ENCODE measurements around the gene ABCG1.

DNA sequence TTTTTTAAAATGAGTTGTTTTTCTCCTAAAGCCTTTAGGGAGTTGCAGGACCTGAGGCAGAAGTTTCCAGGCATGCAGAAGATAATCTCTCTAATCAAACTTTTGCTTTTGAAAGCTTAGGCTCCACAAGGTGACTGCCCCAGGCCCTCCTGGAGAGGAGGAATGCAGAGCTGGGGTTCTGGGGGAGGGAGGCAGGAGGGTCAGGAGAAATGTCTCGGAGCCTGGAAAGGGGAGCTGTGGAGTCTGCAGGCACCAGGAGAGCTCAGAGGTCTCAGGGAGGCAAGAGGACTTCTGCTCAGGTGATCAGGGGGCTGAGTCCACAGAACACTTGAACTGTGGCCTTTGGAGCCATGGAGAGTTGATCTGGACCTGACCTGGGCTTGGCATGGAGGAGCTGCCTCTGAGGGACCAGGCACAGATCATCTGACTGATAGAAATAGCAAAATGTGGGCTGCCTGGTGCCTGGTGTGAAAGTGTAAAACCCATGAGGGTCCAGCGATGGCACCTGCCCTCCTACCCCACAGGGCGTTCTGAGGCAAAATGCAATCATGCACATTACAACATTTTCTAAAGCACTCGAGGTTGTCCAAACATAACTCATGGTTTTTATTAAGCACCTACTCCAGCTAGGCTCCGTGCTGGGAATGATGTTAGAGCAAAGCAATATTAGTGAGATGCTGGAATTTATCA lies 10.0 kb upstream of the ABCG1 start:
- no peak for TF ChIP-seq POLR2A (IDR thresholded peaks at IDR 0.05)
- TF ChIP-seq, protein P1, sequence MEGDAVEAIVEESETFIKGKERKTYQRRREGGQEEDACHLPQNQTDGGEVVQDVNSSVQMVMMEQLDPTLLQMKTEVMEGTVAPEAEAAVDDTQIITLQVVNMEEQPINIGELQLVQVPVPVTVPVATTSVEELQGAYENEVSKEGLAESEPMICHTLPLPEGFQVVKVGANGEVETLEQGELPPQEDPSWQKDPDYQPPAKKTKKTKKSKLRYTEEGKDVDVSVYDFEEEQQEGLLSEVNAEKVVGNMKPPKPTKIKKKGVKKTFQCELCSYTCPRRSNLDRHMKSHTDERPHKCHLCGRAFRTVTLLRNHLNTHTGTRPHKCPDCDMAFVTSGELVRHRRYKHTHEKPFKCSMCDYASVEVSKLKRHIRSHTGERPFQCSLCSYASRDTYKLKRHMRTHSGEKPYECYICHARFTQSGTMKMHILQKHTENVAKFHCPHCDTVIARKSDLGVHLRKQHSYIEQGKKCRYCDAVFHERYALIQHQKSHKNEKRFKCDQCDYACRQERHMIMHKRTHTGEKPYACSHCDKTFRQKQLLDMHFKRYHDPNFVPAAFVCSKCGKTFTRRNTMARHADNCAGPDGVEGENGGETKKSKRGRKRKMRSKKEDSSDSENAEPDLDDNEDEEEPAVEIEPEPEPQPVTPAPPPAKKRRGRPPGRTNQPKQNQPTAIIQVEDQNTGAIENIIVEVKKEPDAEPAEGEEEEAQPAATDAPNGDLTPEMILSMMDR (IDR thresholded peaks at IDR 0.05): no peak
